GM12801 (cell line): Measurements from ENCODE around the gene ZNF3.

Experiments used
- CTCF ChIP-seq: IDR thresholded peaks from one replicate; pipeline ENCODE4 v1.5.1; 2011; ENCODE audit warnings: control low read depth; ENCODE audit not compliant: insufficient read length; ENCODE audit errors: extremely low read depth

Gene ZNF3

GRCh38 chr7:100106633-100107032 lies 25.1 kb upstream of the ZNF3 start:
- no peak for TF ChIP-seq CTCF

- TF ChIP-seq CTCF: no peak
These were observed 24.0 kb upstream of the ZNF3 start for GRCh38 chr7:100105534-100105933.

- no peak for TF ChIP-seq CTCF
These were observed 21.7 kb upstream of the ZNF3 start for GRCh38 chr7:100102950-100103840.

- TF ChIP-seq CTCF: no peak
These were observed 19.7 kb upstream of the ZNF3 start, which contains the start of the genes AP4M1 and MCM7 for GRCh38 chr7:100101016-100101862. Gene AP4M1 (plus strand): TSS chr7:100101643. CDS start chr7:100101715, 72 bp downstream. Gene MCM7 (minus strand): TSS chr7:100101397. CDS start chr7:100101294, 103 bp downstream.

GRCh38 chr7:100100420-100101015 lies 19.0 kb upstream of the ZNF3 start:
- TF ChIP-seq CTCF: no peak

- no peak for TF ChIP-seq CTCF
These were observed 17.9 kb upstream of the ZNF3 start for GRCh38 chr7:100099452-100099851.

GRCh38 chr7:100098913-100099312 lies 17.4 kb upstream of the ZNF3 start:
- no peak for TF ChIP-seq CTCF
